Activated T-helper 9 cell treated with anti-CD3 and anti-CD28 coated beads, Interleukin-2, amount 50 U/mL, for 16 hours (primary cell): ENCODE data around the gene PLOD3.
"Not testable (repeated sequence)": the region's sequence is repeated elsewhere in the genome, so short reads cannot be mapped to it uniquely, and the experiment has no call there.

Source experiments
- DNase-seq: peaks from one replicate; pipeline ENCODE4 v3.0.0-alpha.2; 2020; ENCODE audit warnings: low read depth

PLOD3 gene

DNA sequence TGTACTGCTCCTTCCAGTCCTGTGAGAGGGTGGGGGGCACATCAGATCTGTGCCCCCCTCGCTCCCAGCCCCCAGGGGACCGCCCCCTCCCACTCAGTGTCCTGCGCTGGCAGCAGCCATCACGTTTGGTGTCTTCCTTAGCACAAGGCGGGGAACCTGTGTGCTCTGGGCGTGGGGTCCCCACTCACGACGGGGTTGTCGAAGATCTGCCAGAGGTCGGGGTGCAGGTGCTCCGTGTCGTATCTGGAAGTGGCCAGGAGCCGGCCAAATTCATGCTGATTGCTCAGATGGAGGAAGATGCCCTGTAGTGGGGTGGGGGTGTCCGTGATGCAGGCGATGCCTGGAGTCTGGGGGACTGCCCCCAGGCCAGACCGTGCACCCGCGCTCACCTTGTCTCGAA is 7.2 kb downstream of the PLOD3 start:
- no peak for DNase-seq

DNA sequence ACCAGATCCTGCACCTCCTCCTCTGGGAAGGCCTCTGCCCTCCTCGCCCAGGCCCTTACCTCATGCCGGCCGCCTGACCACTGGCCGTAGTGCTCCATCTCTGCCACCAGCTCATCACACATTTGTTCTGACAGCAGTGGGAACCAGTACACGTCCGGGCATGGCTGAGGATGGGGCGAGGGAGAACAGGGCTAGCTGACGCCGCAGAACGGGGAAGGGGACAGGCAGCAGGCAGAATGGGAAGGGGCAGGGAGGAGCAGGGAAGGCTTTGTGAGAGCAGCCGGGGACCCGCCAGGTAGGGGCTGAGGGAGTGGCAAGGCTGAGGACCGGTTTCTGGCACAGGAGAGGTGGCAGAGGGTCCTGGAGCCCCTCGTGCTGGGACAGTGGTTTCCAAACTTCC is 8.6 kb downstream of the PLOD3 start:
- DNase-seq: no peak

DNA sequence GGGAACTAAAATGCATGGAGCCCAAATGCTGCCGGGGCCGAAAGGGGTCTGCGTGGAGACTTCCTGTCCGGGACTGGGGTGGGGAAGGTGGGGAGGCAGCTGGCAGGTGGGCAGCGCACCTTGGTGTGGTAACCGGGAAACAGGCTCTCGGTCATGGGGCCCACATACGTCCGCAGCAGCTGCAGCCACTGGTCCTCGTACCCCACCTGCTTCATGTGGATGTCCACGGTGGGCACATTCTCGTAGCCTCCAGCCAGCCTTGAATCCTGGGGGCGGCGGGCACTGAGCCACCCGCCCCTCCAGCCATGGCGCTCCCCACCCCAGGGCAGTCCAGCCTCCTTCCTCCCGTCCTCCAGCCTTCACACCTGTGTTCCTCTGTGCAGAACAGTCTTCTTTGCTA is 9.9 kb downstream of the PLOD3 start:
- DNase-seq: no peak

DNA sequence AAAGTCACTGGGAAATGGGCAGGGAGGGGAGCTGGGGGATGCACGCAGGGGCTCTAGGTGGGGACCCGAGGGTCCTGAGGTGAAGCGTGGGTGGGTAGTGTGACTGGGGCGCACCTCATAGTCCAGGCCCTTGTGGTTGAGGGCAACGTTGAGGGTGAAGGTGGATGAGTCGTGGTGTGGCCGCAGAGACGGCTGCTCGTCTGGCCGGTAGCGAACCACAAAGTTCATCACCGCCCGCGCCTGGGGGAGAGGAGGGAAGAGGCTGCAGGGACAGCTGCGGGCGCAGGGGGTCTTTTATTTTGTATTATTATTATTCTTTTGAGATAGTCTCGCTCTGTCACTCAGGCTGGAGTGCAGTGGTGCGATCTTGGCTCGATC is 10.7 kb downstream of the PLOD3 start:
- DNase-seq: no peak

DNA sequence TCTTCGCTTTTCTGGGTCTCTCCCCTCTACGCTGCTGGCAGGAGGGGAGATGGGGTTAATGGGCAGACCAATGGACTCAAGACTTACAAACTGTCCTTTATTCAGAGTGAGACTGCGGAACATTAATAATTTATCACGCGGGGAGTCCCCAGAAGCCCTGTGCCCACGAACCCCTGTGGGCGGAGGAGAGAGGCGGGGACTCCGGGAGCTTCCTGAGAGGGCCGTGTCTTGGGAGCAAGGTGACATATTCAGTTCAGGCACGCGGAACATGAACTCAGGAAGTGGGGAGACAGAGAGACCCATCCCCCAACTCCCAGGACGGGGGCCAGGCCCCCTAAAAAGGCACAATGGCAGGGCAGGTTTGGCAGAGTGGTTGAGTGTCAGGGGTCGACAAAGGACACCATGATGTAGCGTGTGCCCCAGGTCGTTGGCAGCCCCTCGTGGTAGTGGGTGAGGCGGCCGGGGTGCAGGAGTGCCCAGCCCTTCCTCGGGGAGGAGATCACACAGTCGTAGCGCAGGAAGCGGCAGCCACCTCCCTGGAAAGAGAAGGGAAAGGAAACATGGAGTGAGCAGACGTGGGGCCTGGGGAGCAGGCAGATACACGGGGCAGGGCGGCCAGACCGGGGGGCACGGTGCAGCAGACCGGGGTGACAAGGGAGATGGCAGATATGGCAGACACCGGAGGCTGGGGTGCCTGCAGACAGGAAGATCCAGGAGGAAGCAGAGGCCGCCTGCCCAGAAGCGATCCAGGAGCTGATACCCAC is 11.3 kb downstream of the PLOD3 start:
- DNase-seq: no peak

DNA sequence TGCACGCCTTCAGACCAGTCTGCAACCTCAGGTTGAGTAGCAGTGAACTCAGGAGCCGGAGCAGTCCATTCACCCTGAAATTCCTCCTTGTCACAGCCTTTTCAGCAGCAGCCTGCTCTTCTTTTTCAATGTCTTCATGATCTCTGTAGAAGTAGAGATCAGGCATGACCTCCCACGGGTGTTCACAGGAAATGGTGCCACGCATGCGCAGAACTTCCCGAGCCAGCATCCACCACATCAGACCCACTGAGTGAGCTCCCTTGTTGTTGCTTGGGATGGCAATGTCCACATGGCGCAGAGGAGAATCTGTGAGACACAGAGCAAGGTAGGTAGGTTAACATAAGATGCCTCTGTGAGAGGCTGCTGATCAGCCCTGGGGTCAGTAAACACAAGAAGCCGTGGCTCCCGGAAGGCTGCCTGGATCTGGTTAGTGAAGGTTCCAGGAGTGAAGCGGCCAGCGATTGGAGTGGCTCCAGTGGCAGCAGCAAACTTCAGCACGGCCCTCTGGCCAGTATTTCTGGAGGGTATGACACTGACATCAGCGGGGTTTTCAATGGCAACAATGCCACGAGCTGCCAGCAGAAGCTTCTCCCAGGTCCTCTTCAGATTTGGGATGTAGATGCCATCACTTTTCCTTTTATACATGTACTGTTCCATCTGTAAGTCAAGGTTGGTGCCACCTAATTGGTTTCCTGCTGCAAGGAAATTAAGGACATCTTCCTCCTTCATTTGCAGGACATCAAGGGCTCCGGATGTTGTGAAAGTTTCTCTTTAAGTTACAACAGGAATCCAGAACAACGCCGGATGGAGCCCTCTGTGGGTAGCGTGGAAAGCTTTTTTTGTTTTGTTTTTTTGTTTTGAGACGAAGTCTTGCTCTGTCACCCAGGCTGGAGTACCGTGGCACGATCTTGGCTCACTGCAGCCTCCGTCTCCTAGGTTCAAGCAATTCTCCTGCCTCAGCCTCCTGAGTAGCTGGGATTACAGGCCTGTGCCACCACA is 13.3 kb downstream of the PLOD3 start:
- DNase-seq: not testable (repeated sequence)

DNA sequence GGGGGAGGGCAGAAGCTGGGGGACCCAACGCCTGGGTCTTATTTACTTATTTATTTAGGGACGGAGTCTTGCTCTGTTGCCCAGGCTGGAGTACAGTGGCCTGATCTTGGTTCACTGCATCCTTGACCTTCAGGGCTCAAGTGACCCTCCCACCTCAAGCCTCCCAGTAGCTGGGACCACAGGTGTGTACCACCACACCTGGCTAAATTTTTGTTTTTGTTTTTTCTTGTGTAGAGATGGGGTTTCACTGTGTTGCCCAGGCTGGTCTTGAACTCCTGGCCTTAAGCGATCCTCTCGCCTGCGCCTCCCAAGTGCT is 14.8 kb downstream of the PLOD3 start:
- no peak for DNase-seq

DNA sequence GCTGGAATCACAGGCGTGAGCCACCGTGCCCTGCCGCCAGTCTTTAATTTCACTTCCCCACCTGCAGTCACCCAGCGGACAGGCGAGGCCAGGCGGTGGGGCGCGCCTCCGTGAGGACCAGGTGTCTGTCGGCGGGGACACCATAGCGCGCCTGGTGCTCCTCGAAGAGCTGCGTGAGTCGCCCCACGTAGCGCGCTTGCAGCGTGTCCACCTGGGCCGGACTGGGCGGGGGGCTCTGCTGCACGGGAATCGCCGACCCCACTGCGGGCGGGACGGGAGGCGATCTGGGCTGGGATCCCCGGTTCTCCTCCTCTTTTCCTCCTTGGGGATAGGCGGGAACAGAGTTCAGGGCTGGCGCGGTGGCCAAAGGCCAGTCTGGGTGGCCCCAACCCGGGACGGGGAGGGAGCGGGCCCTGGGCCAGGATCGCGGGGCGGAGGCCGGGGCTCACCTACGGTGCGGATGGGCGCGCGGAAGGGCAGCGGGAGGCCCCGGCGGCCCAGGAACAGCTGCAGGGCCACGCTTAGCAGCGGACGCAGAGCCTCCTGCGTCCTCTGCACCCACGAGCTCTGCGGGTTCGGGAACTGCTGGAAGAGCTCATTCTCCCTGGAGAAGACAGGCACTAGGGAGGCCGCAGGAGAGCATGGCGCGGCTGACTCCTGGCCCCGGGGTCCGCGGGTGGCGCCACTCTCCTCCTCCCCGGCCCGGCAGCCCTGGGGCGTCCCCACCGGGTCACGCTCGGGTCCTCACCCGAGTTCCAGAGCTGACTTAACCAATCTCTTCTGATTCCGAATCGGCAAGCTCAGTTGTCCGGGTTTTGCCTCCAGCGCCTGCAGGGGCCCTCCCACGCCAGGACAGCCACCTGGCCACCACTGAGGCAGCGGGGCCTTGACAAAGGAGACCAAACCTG is 15.4 kb downstream of the PLOD3 start:
- DNase-seq: no peak

DNA sequence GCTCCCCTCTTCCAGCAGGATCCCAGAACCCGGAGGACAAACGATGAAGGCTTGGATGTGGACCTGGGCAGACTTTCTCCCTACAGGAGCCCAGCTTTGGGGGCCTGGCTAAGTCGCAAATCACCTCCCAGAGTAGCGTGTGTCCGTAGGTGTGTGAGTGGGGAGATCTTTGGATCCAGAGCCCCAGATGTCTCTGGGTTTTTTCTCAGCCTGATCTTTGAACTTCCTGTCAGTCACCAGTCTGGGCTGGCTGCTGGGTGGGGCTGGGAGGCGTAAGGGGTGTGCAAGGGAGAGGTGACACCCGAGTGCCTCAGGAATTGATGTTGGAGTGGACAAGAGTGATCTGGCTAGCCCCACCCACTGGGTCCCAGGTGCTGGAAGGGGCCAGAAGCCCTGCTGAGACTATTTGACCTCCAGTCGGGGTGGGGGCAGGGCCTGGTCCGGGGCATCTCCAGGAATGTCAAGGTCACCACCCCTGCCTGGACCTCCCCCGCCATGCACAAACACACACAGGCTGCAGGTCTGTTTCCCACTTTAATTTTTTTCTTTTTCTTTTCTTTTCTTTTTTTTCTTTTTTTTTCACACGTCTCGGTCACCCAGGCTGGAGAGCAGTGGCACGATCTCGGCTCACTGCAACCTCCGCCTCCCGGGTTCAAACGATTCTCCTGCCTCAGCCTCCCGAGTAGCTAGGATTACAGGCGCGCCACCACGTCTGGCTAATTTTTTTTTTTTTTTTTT is 16.4 kb downstream of the PLOD3 start, which contains the start of gene MOGAT3:
TSS of gene MOGAT3 (minus strand) at position 175 of the 738 bp plus-strand sequence. CDS start 182 bp downstream, outside the sequence.
- no peak for DNase-seq

DNA sequence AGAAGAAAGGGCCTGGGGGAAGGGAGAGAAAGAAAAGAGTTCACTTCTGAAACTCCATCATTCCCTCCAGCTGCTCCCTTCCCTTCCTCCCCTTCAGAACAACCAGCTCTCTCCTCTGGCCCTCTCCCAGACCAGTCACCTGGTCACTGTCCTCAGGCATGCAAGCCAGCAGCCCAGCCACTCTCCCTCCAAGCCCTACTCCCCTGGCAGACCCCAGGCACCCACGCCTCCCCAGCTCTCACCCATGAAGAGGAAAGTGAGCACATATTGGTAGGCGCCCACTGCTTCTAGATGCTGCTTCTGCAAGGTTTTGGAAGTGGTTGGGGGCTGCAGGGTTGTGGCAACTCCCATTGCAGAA is 16.9 kb downstream of the PLOD3 start:
- no peak for DNase-seq

DNA sequence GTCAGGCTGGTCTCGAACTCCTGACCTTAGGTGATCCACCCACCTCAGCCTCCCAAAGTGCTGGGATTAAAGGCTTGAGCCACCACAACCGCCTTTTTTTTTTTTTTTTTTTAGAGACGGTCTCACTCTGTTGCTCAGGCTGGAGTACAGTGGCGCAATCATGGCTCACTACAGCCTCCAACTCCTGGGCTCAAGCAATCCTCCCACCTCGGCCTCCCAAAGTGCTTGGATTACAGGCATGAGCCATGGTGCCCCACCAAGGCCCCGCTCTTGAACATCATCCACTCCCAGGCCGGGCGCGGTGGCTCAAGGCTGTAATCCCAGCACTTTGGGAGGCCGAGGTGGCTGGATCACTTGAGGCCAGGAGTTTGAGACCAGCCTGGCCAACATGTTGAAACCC is 17.9 kb downstream of the PLOD3 start:
- not testable (repeated sequence) for DNase-seq

DNA sequence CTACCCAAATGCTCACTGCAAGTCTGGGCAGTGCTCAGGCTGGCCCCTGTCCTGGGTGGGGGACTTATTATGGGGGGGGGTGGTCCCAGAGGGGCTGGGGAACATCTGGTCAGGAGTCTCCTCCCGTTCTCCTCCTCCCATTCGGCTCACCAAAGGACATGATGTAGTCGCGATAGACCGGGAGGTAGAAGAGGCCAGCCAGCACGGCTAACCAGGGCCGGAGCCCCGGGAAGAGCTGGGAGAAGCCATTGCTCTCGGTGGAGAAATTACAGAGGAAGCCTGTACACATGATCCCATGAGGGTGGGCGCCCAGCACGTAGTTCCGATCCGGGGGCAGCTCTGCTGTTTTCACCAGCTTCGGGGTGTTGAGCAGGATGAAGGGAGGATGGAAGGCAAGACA is 18.9 kb downstream of the PLOD3 start:
- no peak for DNase-seq

DNA sequence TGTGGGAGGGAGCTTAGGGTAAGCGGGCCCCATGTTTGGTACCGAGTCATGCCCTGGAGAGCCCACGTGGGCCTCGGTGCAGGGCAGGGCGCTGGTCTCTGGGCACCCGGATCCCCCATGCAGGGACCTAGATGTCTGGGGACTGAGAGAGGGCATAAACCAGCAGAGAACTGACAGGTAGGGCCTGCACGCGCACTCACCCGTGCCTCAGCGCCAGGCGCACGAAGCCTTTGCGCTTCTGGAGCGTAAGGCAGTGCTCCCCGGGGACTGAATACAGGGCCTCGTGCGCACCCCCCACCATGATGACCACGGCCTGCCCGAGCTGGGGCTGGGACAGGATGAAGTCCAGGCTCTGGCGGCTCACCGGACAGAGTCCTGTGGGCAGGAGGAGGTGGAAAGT is 19.4 kb downstream of the PLOD3 start:
- DNase-seq: no peak

DNA sequence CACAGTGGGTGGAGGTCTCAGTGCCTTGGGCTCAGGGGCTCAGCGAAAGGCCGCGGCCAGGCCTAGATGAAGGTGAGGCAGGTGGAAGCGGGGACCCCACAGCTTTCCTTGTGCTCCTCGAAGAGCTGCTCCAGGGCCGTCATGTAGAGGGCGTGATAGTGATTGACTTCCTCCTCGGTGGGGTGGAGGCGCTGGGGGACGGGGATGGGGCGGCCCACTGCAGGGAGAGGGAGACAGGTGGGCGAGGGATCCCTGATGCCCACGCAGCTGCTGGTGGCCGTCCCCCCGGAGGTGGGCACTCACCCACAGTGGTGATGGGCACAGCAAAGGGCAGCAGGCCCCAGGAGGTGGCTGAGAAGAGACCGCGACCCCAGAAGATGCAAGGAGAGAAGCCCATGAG is 21.5 kb downstream of the PLOD3 start:
- DNase-seq: no peak

DNA sequence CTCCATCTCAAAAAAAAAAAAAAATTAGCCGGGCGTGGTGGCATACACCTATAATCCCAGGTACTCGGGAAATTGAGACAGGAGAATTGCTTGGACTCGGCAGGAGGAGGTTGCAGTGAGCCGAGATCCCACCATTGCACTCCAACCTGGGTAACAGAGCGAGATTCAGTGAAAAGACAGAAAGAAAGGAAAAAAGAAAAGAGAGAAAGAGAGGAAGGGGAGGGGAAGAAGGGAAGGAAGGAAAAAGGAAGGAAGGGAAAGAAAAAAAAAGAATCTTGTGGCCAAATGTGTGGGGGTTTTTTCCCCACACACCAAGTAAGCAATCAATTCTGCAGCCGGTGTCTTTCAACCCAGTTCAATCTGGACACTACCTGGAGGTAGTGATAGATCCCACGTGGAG is 28.3 kb downstream of the PLOD3 start:
- no peak for DNase-seq

DNA sequence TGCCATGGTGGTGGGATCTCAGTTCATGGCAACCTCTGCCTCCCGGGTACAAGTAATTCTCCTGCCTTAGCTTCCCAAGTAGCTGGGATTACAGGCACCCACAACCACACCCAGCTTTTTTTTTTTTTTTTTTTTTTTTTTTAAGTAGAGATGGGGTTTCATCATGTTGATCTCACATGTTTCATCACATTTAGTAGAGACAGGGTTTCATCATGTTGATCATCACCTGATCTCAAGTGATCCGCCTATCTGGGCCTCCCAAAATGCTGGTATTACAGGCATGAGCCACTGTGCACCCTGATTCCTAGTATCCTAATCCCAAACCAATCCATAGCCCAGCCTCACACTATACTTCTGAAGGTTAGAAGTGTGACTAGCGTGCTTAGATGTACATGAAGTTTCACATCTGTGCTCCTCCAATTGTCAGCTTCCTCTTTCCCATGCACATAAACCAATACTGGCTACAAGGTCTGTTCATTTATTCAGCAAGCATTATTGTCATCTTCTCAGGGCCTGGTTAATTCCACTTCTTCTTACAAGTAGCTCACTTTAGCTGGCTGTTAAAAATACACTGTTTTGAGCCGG is 30.4 kb downstream of the PLOD3 start:
- no peak for DNase-seq

DNA sequence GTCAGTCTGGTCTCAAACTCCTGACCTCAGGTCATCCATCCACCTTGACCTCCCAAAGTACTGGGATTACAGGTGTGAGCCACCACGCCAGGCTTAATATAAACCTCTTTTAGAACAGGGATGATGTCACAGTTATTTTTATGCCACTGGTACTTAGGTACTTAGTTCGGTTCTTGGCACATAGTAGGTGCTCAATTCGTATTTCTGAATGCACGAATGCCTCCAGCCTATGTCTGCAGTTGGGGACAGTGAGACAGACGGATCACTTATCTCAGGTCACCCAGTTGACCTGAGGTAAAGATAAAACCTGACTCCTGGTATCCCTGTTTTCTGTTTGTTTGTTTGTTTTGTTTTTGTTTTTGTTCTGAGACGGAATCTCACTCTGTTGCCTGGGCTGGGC is 31.2 kb downstream of the PLOD3 start:
- no peak for DNase-seq

DNA sequence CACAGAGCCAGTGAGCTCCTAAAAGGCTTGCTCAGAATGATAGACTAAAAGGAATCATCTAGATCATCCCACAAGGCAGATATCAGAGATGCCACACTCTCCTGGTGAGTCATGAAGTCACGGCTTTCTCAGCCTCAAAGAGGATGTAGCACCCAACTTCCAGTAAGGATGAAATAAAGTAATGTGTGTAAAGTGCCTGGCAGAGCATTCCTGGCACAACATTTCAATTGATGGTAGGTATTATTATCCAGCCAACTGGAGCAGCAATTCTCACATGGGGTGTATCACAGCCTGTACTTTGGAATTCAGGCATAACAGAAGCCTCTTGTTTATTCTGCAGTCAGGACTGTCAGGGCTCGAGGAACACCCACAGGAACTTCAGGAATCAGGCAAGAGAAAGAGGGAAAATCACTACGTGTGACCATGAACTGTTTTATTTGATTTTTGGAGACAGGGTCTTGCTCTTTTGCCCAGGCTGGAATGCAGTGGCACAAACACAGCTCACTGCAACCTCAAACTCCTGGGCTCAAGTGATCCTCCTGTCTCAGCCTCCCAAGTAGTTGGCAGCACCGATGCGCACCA is 32.0 kb downstream of the PLOD3 start:
- DNase-seq: no peak

DNA sequence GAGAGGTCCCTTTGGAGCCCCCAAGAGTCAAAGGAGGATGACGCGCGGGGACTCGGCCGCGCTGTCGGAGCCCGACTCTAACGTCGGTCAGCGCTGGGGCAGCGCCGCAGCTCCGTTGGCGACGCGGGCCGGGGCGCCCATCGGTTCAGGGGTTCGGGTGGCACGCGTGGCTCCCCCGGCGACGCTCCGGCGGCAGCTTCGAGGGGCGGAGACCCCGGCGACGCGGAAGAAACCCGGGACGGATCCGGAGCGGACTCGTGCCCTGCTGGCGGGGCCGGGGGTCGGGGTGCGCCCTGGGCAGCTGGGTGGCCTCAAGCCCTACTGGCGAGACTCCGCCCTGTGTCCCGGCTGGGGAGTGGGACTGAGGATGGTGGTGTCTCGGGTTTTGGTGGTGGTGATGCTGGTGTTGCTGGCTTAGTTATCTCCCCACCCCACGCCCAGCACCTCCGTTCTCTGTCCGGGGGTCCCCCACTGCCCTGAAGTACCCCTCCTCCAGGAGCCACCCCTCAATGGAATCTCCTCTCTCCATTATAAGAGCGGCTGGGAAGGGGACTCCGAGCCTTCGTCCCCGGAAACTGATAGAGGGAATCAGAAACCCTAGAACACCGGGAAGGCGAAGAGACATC is 37.1 kb downstream of the PLOD3 start, which contains the start of gene NAT16:
TSS of gene NAT16 (minus strand) at position 164 of the 626 bp plus-strand sequence. CDS start 5,486 bp downstream, outside the sequence.
- no peak for DNase-seq

DNA sequence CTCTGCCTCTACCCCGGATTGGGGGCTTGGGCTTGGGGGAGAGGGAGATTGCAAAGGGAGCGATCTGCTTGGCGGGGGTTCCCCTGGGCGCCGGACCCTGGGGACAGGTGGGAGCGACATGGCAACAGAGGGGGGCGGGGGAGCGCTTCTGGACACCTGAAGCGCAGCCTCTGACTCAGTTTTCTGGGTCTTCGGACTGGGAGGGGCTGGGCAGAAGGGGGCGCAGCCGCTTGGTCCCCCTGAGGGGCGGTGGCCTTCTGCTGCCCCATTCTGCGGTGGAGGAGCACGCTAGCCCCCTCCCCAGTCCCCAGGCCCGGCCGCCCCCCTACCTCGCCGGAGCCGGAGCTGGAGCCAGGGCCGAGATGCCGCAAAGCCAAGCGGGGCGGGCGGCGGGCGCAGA is 37.7 kb downstream of the PLOD3 start:
- DNase-seq: no peak
